Vagina (tissue), 2 donors: ENCODE data around the gene NPC2. TPM values are rescaled to one million over a fixed set of nuclear protein-coding genes. Genes with fewer than 3 reads are reported as not detected.

Source experiments
- DNase-seq, 2 donors: peaks; one replicate each; pipeline ENCODE4 v3.0.0-alpha.2; 2017; ENCODE audit errors: extremely low spot score in 2 of 2
- H3K27ac ChIP-seq: fragments of 200-600 bp; sonication (generic); one replicate; pipeline ENCODE4 v1.5.1; 2019
- H3K27me3 ChIP-seq: fragments of 200-600 bp; sonication (generic); one replicate; pipeline ENCODE4 v1.5.1; 2019
- H3K36me3 ChIP-seq, 2 donors: fragments of 200-600 bp; sonication (generic); one replicate each; pipeline ENCODE4 v1.5.1; 2017 to 2019
- H3K4me1 ChIP-seq: fragments of 200-600 bp; sonication (generic); one replicate; pipeline ENCODE4 v1.5.1; 2019
- H3K4me3 ChIP-seq, 2 donors: fragments of 200-600 bp; sonication (generic); 1 replicate in 1 of 2; 2 replicates in 1 of 2; pipeline ENCODE4 v1.5.1; 2016 to 2019
- H3K9me3 ChIP-seq: fragments of 200-600 bp; sonication (generic); one replicate; pipeline ENCODE4 v1.5.1; 2019
- POLR2A ChIP-seq, 2 donors: fragments of 450-650 bp; IDR thresholded peaks; one replicate each; pipeline ENCODE4 v1.6.1; 2017; ENCODE audit warnings: antibody characterized with exemption in 2 of 2, mild to moderate bottlenecking in 2 of 2, moderate library complexity in 2 of 2
- POLR2AphosphoS5 ChIP-seq, 2 donors: sonication (generic); formaldehyde crosslinking; IDR thresholded peaks; one replicate each; pipeline ENCODE4 v1.9.0; 2017; ENCODE audit warnings: antibody characterized with exemption in 2 of 2, mild to moderate bottlenecking in 2 of 2, low read depth in 1 of 2; ENCODE audit not compliant: insufficient read depth in 1 of 2
- intact Hi-C: fragments of 100-400 bp; cut with DNase I; formaldehyde crosslinking; loops from one replicate; pipeline ENCODE4 v1.15.1; 2023
- total RNA-seq: library from RNA; depleted of rRNA; stranded (reverse); fragments of >200 nt; gene quantifications from one replicate; pipeline ENCODE4 v1.2.3, GENCODE V29; 2016
- TF ChIP-seq, protein P1 (sequence below), 3 experiments: fragments of 450-650 bp in 2 of 3; fragments of 200-600 bp in 1 of 3; sonication (generic) in 1 of 3; IDR thresholded peaks; one replicate each; pipeline ENCODE4 v1.5.1; 2017 to 2019; ENCODE audit warnings: antibody characterized with exemption in 3 of 3, mild to moderate bottlenecking in 2 of 3, moderate library complexity in 2 of 3

NPC2 gene
- total RNA-seq, 1 donor from 2014 or later, result 165 TPM

- H3K27ac ChIP-seq, result no peak overlapping the region
- TF ChIP-seq POLR2A (IDR thresholded peaks at IDR 0.05), result no peak
- no peak for TF ChIP-seq POLR2AphosphoS5 (IDR thresholded peaks at IDR 0.05; ENCODE audit: insufficient read depth in 1 of 2, low read depth in 1 of 2)
- TF ChIP-seq, protein P1, sequence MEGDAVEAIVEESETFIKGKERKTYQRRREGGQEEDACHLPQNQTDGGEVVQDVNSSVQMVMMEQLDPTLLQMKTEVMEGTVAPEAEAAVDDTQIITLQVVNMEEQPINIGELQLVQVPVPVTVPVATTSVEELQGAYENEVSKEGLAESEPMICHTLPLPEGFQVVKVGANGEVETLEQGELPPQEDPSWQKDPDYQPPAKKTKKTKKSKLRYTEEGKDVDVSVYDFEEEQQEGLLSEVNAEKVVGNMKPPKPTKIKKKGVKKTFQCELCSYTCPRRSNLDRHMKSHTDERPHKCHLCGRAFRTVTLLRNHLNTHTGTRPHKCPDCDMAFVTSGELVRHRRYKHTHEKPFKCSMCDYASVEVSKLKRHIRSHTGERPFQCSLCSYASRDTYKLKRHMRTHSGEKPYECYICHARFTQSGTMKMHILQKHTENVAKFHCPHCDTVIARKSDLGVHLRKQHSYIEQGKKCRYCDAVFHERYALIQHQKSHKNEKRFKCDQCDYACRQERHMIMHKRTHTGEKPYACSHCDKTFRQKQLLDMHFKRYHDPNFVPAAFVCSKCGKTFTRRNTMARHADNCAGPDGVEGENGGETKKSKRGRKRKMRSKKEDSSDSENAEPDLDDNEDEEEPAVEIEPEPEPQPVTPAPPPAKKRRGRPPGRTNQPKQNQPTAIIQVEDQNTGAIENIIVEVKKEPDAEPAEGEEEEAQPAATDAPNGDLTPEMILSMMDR (IDR thresholded peaks at IDR 0.05), result no peak
- peaks cover 12% of the 10 kb centered on the region for H3K4me1 ChIP-seq
- no peak for DNase-seq
- no peaks in the 10 kb centered on the region for H3K9me3 ChIP-seq
- H3K27me3 ChIP-seq, result no peaks in the 10 kb centered on the region
- intact Hi-C loops, result no loop called here
- H3K4me3 ChIP-seq, result no peak overlapping the region
- peaks cover 0 to 7% of the 10 kb centered on the region in 2 donors for H3K36me3 ChIP-seq
Observed at GRCh38 chr14:74531467-74531866, 38.4 kb upstream of the NPC2 start.

DNA sequence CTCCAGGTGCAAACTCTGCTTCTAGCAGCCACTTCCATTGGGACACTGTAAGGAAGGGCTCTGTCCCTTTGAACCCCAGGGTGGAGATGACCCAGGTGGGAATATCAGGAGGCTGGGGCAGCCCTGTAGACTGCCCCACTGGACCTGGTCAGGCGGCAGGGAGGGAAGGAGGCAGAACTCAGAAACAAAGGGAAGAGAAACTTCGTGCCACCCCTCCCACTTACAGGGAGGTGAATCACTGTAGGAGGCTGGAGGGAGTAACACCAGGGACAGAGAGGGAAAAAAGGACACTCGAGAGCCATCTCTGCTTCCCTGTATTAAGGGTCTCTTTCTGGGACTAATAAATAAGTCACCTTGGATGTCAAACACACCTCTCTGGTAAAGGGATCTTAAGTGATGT, 37.9 kb upstream of the NPC2 start:
- Histone ChIP-seq H3K4me1 (peaks cover 12% of the 10 kb centered on the region), H3K4me3 (no peak overlapping the region), H3K36me3 (peaks cover 0 to 7% of the 10 kb centered on the region in 2 donors), H3K9me3 (no peaks in the 10 kb centered on the region), H3K27me3 (no peaks in the 10 kb centered on the region), H3K27ac (no peak overlapping the region)
- intact Hi-C loops, result no loop called here
- DNase-seq, result no peak
- TF ChIP-seq POLR2AphosphoS5 (IDR thresholded peaks at IDR 0.05; ENCODE audit: insufficient read depth in 1 of 2, low read depth in 1 of 2) (no peak), POLR2A (IDR thresholded peaks at IDR 0.05) (no peak)
- TF ChIP-seq, protein P1 (IDR thresholded peaks at IDR 0.05), result no peak

DNA sequence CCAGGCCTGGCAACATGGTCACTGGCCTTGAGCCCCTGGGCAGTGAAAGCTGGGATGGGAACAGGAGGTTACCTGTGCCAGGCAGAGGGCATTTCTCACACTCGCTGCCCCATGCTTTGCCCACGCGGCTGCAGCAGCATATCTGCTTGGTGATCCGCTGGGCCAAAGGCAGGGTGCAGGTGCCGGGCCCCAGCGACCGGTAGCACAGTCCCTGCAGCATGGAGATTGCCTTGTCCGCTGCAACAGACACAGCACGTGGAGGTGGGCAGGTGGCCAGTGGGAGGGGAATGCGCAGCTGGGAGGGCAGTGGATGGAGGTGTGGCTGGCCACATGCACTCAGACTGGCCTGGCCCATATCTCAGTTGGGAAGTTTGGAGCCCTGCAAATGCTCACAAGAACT, 35.8 kb upstream of the NPC2 start:
- Histone ChIP-seq H3K27me3 (no peaks in the 10 kb centered on the region), H3K27ac (no peak overlapping the region), H3K36me3 (no peaks in the 10 kb centered on the region), H3K4me1 (peaks cover 12% of the 10 kb centered on the region), H3K4me3 (no peak overlapping the region), H3K9me3 (no peaks in the 10 kb centered on the region)
- no peak for TF ChIP-seq POLR2AphosphoS5 (IDR thresholded peaks at IDR 0.05; ENCODE audit: insufficient read depth in 1 of 2, low read depth in 1 of 2)
- TF ChIP-seq POLR2A (IDR thresholded peaks at IDR 0.05), result no peak
- TF ChIP-seq, protein P1 (IDR thresholded peaks at IDR 0.05), result no peak
- DNase-seq, result no peak
- intact Hi-C loops, result no loop called here

DNA sequence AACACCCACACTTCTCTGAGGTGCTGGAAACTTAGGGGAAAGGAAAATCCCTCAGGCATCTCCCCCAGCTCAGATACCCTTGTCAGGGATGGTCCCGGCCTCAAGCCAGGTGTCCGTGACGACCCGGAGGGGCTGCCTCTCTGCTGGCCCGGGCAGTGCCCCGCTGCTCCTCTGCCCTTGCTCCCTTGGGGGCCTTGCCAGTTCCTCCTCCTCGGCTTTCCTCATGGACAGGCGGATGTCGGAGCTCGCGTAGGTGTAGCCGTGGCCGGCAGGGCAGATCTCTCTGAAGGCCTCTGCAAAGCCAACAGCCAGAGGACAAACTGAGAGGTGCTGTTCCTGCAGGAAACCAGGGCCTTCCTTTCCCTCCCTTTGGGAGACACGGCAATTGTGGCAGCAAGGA, 35.3 kb upstream of the NPC2 start:
- peaks cover 12% of the 10 kb centered on the region for H3K4me1 ChIP-seq
- no peaks in the 10 kb centered on the region for H3K36me3 ChIP-seq
- H3K27me3 ChIP-seq, result no peaks in the 10 kb centered on the region
- TF ChIP-seq, protein P1 (IDR thresholded peaks at IDR 0.05), result no peak
- TF ChIP-seq POLR2A (IDR thresholded peaks at IDR 0.05), result no peak
- DNase-seq, result no peak
- no peaks in the 10 kb centered on the region for H3K9me3 ChIP-seq
- H3K4me3 ChIP-seq, result no peak overlapping the region
- H3K27ac ChIP-seq, result no peak overlapping the region
- intact Hi-C loops, result no loop called here

DNA sequence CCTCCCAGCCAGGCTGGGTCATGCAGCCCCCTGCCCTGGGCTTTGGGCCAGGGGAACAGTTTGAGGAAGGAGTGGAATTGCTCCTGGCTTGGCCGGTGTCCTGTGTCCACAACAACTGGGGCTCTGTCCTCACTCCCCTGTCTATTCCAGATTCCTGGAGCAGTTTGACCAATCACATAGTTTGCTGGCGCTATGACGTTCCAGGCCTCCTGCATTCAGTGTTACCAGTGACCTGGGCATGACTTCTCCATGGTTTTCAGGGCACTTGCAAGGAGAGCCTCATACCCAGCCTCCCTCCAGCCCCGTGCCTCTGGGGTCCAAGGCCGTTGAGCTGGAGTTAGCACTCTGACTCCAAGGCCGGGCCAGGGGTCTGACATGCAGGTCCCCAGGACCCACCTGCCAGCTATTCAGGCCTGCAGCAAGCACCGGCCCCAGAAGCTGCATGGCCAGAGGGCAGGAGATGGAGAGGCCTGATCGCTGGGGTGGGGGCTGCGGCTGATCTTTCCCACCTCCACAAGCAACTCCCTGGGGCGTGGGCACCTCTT, 34.7 kb upstream of the NPC2 start:
- no peaks in the 10 kb centered on the region for H3K27me3 ChIP-seq
- no peak for DNase-seq
- H3K4me1 ChIP-seq, result peaks cover 12% of the 10 kb centered on the region
- no peak for TF ChIP-seq POLR2A (IDR thresholded peaks at IDR 0.05)
- no peak for TF ChIP-seq POLR2AphosphoS5 (IDR thresholded peaks at IDR 0.05; ENCODE audit: insufficient read depth in 1 of 2, low read depth in 1 of 2)
- TF ChIP-seq, protein P1 (IDR thresholded peaks at IDR 0.05), result no peak
- no peaks in the 10 kb centered on the region for H3K36me3 ChIP-seq
- H3K27ac ChIP-seq, result no peak overlapping the region
- no peak overlapping the region for H3K4me3 ChIP-seq
- intact Hi-C loops, result no loop called here
- no peaks in the 10 kb centered on the region for H3K9me3 ChIP-seq
